ENCODE measurements around the gene LSM14B.

LSM14B gene

GRCh38 chr20:62139636-62140035 lies 17.4 kb downstream of the LSM14B start:
- no peak for TF ChIP-seq ZFX (IDR thresholded peaks at IDR 0.05)
- no peak for TF ChIP-seq CTCF (conservative IDR thresholded peaks at IDR 0.05)
- H3K27ac ChIP-seq, result no peak overlapping the region

- H3K27ac ChIP-seq, result peak overlapping the region; percentile 97
- no peak for TF ChIP-seq ZFX (IDR thresholded peaks at IDR 0.05)
- no peak for TF ChIP-seq CTCF (conservative IDR thresholded peaks at IDR 0.05)
Observed at GRCh38 chr20:62141043-62141396, 18.7 kb downstream of the LSM14B start.

GRCh38 chr20:62141397-62142251 lies 19.3 kb downstream of the LSM14B start:
- peak overlapping the region; percentile 97 for H3K27ac ChIP-seq
- TF ChIP-seq ZFX (IDR thresholded peaks at IDR 0.05) (no peak), CTCF (conservative IDR thresholded peaks at IDR 0.05) (peak; percentile 70)

GRCh38 chr20:62142252-62143080 lies 20.2 kb downstream of the LSM14B start:
- peak; percentile 98 for TF ChIP-seq ZFX (IDR thresholded peaks at IDR 0.05)
- TF ChIP-seq CTCF (conservative IDR thresholded peaks at IDR 0.05), result no peak
- H3K27ac ChIP-seq, result peak overlapping the region; percentile 97

GRCh38 chr20:62143081-62143956 lies 21.0 kb downstream of the LSM14B start, which contains the start of the genes PSMA7 and SS18L1:
PSMA7 (minus strand) TSS chr20:62143394; CDS start chr20:62143303, 91 bp downstream.
SS18L1 (plus strand) TSS chr20:62143769; CDS start chr20:62143821, 52 bp downstream.
- TF ChIP-seq CTCF (conservative IDR thresholded peaks at IDR 0.05), result no peak
- TF ChIP-seq ZFX (IDR thresholded peaks at IDR 0.05), result peak; percentile 91
- peak within 1 kb of the TSS; percentile 97 for H3K27ac ChIP-seq

- TF ChIP-seq ZFX (IDR thresholded peaks at IDR 0.05), result 0 out of 2 replicates have a peak, but pooled peaks have one; percentile 7
- no peak for TF ChIP-seq CTCF (conservative IDR thresholded peaks at IDR 0.05)
- peak overlapping the region; percentile 97 for H3K27ac ChIP-seq
Observed at GRCh38 chr20:62143957-62144825, 21.9 kb downstream of the LSM14B start.
